HG03135 (cell line): ENCODE data around the gene GPR27.
A peak's percentile ranks its signal among the peaks of the same experiment; 100 is the strongest.

Experiments used
- ATAC-seq: cut with Tn5 transposase; IDR thresholded peaks from one replicate; pipeline ENCODE4 v1.9.1; 2021; ENCODE audit warnings: mild to moderate bottlenecking, moderate library complexity; ENCODE audit not compliant: unreplicated experiment

Gene GPR27, protein sequence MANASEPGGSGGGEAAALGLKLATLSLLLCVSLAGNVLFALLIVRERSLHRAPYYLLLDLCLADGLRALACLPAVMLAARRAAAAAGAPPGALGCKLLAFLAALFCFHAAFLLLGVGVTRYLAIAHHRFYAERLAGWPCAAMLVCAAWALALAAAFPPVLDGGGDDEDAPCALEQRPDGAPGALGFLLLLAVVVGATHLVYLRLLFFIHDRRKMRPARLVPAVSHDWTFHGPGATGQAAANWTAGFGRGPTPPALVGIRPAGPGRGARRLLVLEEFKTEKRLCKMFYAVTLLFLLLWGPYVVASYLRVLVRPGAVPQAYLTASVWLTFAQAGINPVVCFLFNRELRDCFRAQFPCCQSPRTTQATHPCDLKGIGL

DNA sequence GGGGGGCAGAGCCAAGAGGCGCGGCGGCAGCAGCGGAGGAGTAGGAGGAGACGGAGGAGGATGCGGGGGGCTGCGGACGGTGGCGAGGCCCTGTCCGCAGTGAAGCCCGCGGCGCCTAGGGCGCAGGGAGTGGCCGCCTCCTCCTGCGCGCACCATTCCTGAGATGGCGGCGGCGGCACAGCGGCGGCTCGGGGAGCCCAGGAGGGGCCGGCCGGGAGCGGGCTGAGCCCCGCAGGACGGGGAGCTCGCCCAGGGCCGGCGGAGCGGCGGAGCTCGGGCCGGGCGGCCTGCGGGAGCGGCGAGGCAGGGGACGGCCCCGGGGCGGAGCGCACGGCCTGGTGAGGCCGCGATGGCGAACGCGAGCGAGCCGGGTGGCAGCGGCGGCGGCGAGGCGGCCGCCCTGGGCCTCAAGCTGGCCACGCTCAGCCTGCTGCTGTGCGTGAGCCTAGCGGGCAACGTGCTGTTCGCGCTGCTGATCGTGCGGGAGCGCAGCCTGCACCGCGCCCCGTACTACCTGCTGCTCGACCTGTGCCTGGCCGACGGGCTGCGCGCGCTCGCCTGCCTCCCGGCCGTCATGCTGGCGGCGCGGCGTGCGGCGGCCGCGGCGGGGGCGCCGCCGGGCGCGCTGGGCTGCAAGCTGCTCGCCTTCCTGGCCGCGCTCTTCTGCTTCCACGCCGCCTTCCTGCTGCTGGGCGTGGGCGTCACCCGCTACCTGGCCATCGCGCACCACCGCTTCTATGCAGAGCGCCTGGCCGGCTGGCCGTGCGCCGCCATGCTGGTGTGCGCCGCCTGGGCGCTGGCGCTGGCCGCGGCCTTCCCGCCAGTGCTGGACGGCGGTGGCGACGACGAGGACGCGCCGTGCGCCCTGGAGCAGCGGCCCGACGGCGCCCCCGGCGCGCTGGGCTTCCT, at the start of gene GPR27:
TSS of gene GPR27 (plus strand) at position 155 of the 909 bp plus-strand sequence. CDS start at position 350, 195 bp downstream.
- ATAC-seq, result no peak

DNA sequence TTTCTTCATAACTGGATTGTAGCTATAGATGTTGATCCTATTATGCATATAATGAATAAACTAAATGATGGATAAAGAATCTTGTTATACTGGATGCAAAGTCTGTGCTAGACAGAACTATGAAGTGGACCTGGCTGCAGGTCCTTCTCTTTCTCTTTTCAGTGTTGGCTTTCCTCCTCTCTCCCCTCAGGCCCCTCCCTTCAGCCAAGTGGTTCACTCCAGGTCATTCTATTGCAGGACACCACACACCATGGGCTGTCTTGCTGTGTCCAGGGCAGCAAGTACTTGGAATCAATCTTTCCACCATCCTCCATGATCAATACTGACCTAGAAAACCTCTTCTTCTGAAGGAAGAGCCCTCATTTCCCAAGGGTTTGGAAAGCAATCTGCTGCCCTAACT, 48.7 kb upstream of the GPR27 start:
- ATAC-seq, result no peak

DNA sequence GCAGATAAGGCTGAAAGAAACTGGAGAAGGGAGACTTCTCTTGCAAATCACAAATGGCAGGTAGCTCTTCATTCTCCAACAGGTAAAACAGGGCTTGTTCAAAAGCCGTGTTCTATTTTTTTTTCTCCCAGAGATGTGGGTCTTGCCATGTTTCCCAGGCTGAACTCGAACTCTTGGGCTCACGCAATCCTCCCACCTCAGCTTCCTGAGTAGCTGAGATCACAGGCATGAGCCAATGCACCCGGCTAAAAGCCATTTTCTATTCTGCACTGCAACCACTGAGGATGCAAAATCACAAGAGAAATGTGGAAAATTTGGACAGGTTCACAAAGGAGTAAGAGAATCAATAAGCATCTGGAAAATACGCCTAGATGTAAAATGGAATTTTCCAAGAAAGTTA, 48.0 kb upstream of the GPR27 start:
- no peak for ATAC-seq

DNA sequence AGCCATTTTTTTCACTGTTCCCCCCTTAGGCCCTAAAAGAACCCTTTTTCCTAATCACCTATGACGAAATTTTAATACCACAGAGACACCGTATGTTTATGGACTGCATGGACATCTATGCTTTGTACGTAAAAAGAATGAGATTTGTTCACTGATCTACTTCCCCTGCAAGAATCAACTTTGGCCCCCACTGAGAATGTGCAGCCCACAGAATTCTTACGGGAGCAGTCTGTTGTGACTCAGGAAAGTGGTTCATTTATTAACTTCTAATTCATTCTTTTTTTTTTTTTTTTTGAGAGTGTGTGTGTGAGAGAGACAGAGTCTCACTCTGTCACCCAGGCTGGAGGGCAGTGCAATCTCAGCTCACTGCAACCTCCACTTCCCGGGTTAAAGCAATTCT, 46.1 kb upstream of the GPR27 start:
- ATAC-seq, result no peak

DNA sequence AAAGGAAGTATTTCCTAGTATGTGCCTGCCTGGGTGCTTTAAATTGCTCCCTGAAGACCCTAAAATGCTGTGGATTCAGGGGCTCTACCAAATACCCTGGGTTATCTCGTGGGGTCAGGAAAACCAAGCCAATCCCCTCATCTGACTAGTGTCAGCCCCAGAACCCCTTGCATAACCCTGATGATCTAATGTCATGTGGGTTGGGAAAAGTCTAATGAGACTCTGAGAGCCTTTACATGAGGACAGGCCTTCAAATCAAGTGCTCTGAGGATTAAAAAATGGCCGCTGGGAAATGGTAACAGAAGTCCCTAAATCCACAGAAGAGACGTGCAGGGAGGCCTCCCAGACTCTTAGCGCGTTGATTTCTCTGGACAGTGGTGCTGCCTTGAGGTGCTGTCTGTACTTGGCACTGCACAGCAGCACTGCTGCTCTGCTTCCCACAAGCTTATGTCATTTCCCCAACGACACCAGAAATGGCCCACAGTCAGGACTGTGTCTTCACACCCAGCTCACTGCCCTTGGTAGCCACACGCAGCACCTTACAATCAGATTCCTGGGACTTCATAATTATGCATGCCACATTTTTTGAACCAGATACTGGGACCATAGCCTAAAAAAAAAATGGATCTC, 45.1 kb upstream of the GPR27 start:
- ATAC-seq, result no peak

DNA sequence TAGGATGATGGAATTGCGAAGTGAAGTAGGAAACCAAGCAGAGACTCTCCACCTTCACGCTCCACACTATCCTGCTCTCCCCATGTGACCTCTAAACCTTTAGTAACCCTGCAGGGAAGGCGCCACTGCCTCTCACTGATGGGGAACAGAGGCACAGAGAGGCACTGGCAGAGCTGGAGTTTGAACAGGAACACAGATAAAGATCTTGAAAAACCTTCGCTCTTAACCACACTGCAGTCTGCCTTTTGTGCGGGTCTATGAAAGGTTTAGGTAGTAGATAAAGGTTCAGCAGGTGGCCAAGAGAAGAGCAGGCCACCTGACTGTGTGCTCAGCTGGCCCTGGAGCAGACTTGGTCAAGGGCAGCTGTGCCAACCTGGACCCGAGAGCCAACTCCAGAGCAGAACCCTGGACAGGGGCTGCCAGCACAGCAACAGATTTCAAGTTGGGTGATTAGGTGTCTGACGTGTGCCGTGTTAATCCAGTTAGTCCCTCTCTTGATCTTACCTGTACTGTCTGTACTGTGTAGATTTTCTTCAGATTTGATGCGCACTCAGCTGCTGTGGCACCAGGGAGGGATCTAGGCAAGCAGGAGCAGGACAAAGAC, 43.6 kb upstream of the GPR27 start:
- ATAC-seq, result no peak

DNA sequence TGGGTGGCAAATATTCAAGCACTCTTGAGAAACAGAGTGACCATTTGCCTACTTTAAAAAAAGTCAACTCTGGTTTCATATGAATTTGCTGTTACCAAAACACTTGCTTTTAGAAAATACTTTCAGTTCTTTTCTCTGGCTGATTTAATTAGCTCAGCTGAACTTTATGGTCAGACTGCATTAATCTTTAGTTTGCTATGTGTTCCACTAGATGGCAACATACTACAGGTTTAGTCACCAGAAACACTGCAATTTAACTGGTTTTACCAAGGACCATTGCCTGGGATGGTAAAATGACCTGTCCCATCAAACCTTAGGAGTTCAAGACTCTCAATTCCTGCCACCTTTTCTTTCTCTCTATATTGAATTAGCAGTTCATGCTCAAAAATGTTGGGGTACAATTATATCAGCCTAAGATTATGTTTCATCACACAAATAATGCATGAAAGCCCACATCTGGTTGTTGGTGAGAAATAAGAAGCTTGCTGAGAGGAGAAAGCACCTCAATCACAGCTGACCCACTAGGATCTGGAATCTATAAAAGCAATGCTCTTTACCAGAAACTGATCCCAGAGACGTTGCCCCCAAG, 42.7 kb upstream of the GPR27 start:
- ATAC-seq, result peak; percentile 69

DNA sequence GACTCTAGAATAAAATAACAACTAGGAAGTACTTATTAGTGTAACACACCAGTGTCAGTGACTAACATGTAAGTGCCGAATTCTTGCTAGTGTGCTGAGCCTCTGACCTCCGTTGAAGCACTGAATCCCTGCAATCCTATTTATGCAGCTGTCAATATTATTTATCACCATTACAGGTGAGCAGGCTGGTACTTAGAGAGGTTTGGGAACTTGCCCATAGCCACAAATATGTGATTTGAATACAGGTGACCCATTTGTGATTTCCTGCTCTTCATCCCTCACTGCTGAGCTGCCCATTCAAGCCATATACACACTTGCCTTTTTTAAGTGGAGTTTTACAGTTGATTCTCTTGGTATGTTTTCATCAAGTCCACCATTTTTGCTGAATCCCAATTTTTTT, 40.6 kb upstream of the GPR27 start:
- no peak for ATAC-seq

DNA sequence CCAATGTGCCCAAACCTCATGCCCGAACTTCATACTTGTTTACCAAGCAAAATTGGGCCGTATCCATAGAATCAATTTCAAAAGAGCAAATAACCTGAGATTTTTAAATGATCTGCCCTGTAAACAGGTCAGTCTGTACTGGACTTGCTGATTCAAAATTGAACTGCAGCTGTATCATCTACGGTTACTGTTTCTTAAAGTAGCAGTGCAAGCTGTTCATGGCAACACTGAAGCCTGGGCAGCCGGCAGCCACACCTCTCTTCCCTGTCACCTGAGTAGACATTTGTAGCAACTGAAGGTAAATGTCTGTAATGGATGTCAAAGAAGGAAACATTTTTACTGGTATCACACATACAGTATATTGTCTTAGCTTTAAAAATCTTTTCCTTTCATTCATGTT, 39.1 kb upstream of the GPR27 start:
- no peak for ATAC-seq

DNA sequence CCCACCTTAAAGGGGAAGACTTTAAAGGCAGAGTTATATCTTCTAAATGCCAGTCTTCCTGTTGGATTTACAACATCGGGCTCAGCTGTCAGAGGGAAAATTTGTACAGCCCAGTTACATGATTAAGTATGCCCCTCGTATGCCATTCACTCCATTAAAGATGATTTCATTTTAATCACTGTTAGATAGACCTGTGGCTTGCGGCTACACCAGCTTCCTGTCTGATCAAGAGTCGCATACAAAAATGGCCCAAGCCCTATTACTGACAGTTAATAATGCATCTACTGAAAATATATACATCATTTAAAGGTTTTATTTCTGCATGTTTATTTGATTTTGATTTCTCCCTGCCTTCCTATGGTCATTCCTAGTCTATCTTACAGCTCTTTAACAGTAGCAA, 35.6 kb upstream of the GPR27 start:
- ATAC-seq, result no peak

DNA sequence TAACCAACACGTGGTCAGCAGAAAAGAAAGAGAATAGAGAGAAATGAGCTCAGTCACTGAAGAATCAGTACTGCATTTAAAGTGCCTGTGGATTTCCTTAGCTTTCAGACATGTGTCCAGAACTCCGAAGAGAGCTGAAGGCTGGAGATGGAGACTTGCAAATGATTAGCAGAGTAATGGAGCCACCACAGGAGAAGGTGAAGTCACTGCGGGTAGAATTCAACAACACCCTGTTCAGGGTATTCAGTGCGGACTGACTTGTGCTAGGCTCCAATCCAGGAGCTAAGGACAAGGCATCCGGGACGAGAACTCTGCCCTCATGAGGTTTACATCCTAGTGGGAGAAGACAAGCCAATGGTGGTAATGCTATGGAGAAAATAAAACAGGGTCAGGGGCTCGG, 32.7 kb upstream of the GPR27 start:
- no peak for ATAC-seq

DNA sequence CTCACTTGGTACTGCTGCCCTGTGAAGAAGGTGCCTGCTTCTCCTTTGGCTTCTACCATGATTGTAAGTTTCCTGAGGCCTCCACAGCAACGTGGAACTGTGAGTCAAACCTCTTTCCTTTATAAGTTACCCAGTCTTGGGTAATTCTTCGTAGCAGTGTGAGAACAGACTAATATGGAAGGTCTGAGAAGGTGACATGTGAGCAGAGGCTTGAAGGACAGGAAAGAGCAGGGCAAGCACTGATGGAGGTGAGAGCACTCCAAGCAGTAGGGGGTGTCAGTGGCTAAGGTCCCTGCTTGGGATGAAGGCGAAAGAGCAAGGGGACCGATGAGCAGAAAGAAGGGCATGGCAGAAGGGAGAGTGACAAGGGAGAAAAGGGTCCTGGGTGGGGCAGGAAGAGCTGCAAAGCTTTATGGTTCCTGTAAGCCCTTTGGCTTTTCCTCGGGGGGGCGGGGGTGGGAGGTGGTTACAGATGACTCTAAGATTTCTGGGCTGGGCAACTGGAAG, 32.0 kb upstream of the GPR27 start:
- ATAC-seq, result no peak

DNA sequence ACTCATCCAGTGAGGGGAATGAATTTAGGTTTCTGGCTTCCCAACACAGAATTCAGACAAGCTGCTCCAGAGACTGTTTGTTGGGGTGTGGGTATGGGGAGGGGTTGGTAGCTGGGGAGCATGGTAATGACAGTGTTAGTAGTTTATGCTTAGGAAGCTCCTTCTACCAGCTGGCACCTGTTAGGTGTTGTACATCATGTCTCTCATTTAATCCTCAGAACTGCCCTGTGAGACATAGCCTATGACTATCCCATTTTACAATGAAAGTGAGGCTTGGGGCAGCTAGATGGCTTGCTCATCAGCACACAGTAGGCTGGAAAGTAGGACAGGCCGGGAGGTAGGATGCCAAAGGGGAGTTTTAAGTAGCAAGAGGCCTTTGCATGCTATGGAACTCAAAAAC, 31.0 kb upstream of the GPR27 start:
- no peak for ATAC-seq

DNA sequence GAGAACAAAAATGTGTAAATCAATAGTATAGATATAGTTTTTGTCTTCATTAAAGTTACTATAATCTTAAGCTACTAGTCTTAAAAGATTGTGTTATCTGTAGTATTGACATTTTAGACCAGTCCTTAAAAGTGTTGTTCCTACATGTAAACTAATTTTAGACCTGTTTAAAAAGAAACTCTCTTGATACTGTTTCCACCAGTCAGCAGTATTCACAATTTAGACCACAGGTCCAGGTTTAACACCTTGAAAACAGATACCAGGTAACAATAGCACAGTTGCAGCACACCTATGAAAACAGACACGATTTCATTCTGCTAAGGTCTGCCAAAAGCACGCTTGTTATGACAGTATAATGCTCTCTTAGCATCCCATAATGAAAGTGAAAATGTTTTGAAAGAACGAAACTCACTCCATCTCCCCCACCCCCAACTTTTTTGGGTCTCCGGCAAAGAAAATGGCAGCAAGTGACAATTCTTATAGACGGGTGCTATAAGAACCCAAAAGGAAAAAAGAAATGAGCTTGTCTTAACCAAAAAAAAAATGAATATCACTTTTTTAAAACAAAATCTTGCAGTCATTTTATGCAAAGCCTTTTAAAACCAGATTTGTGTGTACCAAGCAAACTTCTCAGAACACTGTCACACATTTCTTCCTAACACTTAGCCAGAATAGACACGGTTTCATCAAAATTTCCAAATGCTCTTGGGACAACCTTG, 30.0 kb upstream of the GPR27 start:
- ATAC-seq, result peak; percentile 47

DNA sequence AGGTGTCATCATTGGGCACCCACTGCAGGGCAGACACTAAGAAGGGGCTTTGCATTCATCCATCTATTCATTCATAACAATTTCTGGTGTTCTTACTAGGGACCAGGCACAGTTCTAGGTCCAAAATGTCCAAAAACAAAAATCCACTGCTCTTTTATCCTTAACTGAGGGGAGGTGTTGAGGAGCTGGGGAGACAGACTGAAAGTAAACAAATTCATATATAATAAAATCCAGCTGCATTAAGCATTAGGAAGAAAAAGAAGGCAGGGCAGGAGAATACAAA, 29.5 kb upstream of the GPR27 start:
- ATAC-seq, result no peak

DNA sequence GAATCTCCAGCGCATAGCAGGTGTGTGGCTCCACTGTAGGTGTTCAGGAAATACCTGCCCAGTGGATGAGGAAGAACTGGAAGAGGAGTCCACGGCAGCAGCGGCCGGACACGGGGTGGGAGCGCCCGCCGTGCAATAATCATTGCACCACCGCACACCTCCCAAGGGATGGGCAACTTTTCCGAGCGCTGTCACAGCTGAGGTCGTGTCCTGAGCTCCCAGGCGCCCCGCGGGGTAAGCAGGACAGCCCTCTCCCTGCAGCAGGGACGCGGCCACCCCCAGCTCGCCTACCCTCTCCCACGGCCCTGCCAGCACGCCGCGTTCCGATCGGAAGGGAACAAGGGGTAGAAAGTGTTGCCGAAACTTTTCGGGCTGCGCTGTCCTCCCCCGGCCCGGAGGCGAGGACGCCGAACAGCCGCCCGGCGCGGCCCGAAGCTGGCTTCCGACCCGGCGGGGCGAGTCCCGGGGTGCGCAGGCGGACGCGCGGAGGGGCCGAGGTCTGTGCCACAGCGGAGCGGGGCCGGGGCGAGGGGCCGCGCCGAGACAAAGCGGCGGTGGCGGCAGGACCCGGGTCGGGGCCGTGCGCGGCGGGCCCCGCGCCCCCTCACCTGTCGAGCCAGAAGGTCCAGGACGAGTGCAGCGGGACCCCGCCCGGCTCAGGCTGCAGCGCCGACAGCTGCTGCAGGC, 28.9 kb upstream of the GPR27 start:
- peak; percentile 41 for ATAC-seq

DNA sequence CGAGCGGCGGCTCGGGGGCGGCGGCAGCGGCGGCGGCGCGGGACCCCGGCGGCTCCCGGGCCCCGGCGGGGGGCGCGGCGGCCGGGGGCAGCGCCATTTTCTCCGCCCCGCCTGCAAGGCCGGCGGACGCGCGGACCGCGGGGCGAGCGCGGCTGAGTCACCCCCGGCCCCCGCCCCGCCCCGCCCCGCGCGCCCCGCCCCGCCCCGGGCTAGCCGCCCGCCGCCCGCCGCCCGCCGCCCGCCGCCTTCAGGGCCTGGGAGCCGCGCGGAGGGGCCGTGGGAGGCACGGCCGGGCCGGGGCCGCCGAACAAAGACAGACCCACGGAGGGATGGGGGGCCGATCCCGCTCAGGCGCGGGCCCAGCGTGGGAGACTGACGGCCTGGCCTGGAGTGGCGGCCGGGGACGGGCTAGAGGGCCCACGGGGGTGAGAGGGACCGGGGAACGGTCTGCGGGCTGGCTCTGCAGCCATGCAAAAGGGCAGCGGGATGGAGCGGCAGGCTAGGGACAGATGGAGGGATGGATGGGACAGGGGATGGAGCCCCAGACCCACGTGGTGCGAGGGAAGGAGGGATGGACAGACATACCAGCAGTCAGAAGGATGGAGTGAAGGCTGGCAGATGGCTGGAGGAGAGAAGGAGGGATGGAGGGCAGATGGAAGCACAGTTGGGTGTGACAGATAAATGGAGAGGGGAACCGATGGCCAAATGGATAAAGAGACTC, 28.2 kb upstream of the GPR27 start, which contains the start of gene EIF4E3:
TSS of gene EIF4E3 (minus strand) at position 132 of the 721 bp plus-strand sequence. CDS start at position 97, 35 bp downstream.
- peak; percentile 41 for ATAC-seq

DNA sequence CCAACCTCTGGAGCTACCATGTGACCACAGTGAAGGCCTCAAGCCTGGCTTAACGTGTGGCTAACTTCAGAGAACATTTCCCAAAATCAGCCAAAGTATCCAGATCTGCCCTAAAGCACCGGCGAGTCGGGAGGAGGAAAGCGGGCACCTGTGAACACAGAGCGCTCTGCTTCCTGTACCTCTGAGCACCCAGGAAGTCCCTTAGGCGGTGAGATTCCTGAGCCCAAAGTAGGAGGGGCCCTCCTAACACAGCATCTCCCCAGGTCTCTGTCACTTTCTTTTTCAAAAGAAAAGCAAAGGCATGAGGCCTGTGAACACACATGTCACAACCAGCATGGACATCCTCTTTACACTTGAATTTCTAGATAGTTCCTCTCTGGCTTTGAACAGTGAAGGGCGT, 27.5 kb upstream of the GPR27 start:
- no peak for ATAC-seq
